CD4-positive, alpha-beta T cell treated with Interleukin-4 for 4 hours (primary cell): ENCODE measurements around the gene TAAR6.
"Not testable (repeated sequence)": the region's sequence is repeated elsewhere in the genome, so short reads cannot be mapped to it uniquely, and the experiment has no call there.

Source experiments
- DNase-seq: peaks from one replicate; pipeline ENCODE4 v3.0.0-alpha.2; 2020

The TAAR6 gene

GRCh38 chr6:132592855-132593254, 22.7 kb downstream of the TAAR6 start:
- DNase-seq = no peak

GRCh38 chr6:132596201-132596600, 26.1 kb downstream of the TAAR6 start:
- no peak for DNase-seq

- DNase-seq = no peak
These were observed 28.4 kb downstream of the TAAR6 start for GRCh38 chr6:132598473-132598872.

GRCh38 chr6:132600900-132601299, 30.8 kb downstream of the TAAR6 start:
- not testable (repeated sequence) for DNase-seq

GRCh38 chr6:132604635-132605152, 34.6 kb downstream of the TAAR6 start:
- no peak for DNase-seq

- no peak for DNase-seq
These were observed 37.6 kb downstream of the TAAR6 start for GRCh38 chr6:132607544-132608233.

- no peak for DNase-seq
These were observed 41.5 kb downstream of the TAAR6 start for GRCh38 chr6:132611616-132612015.

- peak; percentile 9 for DNase-seq
These were observed 42.5 kb downstream of the TAAR6 start for GRCh38 chr6:132612449-132613108.

- DNase-seq = peak; percentile 9
These were observed 44.4 kb downstream of the TAAR6 start for GRCh38 chr6:132614554-132614953.

GRCh38 chr6:132616677-132617076, 46.6 kb downstream of the TAAR6 start:
- DNase-seq = no peak
